WTC11 (cell line): ENCODE measurements around the gene OR52E5. TPM values are rescaled to one million over a fixed set of nuclear protein-coding genes. Genes with fewer than 3 reads are reported as not detected.

ENCODE experiments used
- ATAC-seq: fragments of 200-7000 bp; cut with Tn5 transposase; 2 replicates; pipeline ENCODE4 v1.10.0; 2021; ENCODE audit warnings: mild to moderate bottlenecking, moderate library complexity
- CTCF ChIA-PET: fragments of 300-600 bp; sonication (Branson Sonifier 250); formaldehyde crosslinking; loops from one replicate; lab custom pipeline; 2021; ENCODE audit warnings: antibody characterized with exemption; lab: Charles Lee
- POLR2A ChIA-PET: fragments of 350-600 bp; sonication (Branson Sonifier 250); formaldehyde crosslinking; loops from one replicate; lab custom pipeline; 2021; ENCODE audit warnings: antibody characterized with exemption; lab: Charles Lee
- DNase-seq: peaks from one replicate; pipeline ENCODE4 v3.0.0; 2021; ENCODE audit warnings: low spot score
- H3K27ac Mint-ChIP-seq: 2 replicates; pipeline ENCODE4 v1.8.0; 2021; ENCODE audit warnings: mixed read lengths
- H3K27me3 Mint-ChIP-seq: 2 replicates; pipeline ENCODE4 v1.8.0; 2021; ENCODE audit warnings: low read depth, mild to moderate bottlenecking, moderate library complexity, mixed read lengths
- H3K36me3 Mint-ChIP-seq: 2 replicates; pipeline ENCODE4 v1.8.0; 2021; ENCODE audit warnings: mixed read lengths
- H3K4me1 Mint-ChIP-seq: 2 replicates; pipeline ENCODE4 v1.8.0; 2022; ENCODE audit warnings: mixed read lengths
- H3K4me3 Mint-ChIP-seq: 2 replicates; pipeline ENCODE4 v1.8.0; 2021; ENCODE audit warnings: mild to moderate bottlenecking, moderate library complexity, mixed read lengths
- H3K9me3 Mint-ChIP-seq: 2 replicates; pipeline ENCODE4 v1.8.0; 2021; ENCODE audit warnings: mixed read lengths
- CREB1 ChIP-seq: sonication (generic); formaldehyde crosslinking; IDR thresholded peaks from 2 replicates; pipeline ENCODE4 v1.8.0; 2023; ENCODE audit warnings: mild to moderate bottlenecking, missing genetic modification reagents
- EMX1 ChIP-seq: fragments of 250-450 bp; sonication (Bioruptor Pico); IDR thresholded peaks from 2 replicates; pipeline ENCODE4 v1.8.0; 2021; ENCODE audit warnings: mild to moderate bottlenecking
- ESRRA ChIP-seq: sonication (generic); formaldehyde crosslinking; IDR thresholded peaks from 2 replicates; pipeline ENCODE4 v1.8.1; 2022; ENCODE audit warnings: mild to moderate bottlenecking, missing genetic modification reagents, borderline replicate concordance
- ETV6 ChIP-seq: sonication (generic); formaldehyde crosslinking; IDR thresholded peaks from 2 replicates; pipeline ENCODE4 v1.8.1; 2022; ENCODE audit warnings: mild to moderate bottlenecking, missing genetic modification reagents
- FOXJ3 ChIP-seq: sonication (generic); formaldehyde crosslinking; IDR thresholded peaks from 2 replicates; pipeline ENCODE4 v1.9.0; 2021; ENCODE audit warnings: missing genetic modification reagents, mild to moderate bottlenecking, borderline replicate concordance
- FOXK1 ChIP-seq: sonication (generic); formaldehyde crosslinking; IDR thresholded peaks from 2 replicates; pipeline ENCODE4 v1.8.0; 2022; ENCODE audit warnings: mild to moderate bottlenecking, moderate library complexity, missing genetic modification reagents
- FOXP1 ChIP-seq: sonication (generic); formaldehyde crosslinking; IDR thresholded peaks from 2 replicates; pipeline ENCODE4 v1.8.0; 2022; ENCODE audit warnings: missing genetic modification reagents, mild to moderate bottlenecking, moderate library complexity, borderline replicate concordance
- GRHL2 ChIP-seq: fragments of 250-450 bp; sonication (Bioruptor Pico); IDR thresholded peaks from 2 replicates; pipeline ENCODE4 v1.8.0; 2022; ENCODE audit warnings: mild to moderate bottlenecking, moderate library complexity; ENCODE audit not compliant: insufficient replicate concordance, severe bottlenecking
- GTF2I ChIP-seq: fragments of 250-450 bp; sonication (Bioruptor Pico); conservative IDR thresholded peaks from 2 replicates; pipeline ENCODE4 v1.4.0; 2021; ENCODE audit warnings: mild to moderate bottlenecking
- MXD4 ChIP-seq: fragments of 250-450 bp; sonication (Bioruptor Pico); IDR thresholded peaks from 2 replicates; pipeline ENCODE4 v1.8.0; 2021; ENCODE audit warnings: mild to moderate bottlenecking, moderate library complexity, borderline replicate concordance
- NFE2L1 ChIP-seq: sonication (generic); formaldehyde crosslinking; IDR thresholded peaks from 2 replicates; pipeline ENCODE4 v1.8.1; 2023; ENCODE audit warnings: missing genetic modification reagents
- NFYB ChIP-seq: sonication (generic); formaldehyde crosslinking; conservative IDR thresholded peaks from 2 replicates; pipeline ENCODE4 v1.8.0; 2022; ENCODE audit warnings: low read depth, missing genetic modification reagents
- NR1H2 ChIP-seq: sonication (generic); formaldehyde crosslinking; IDR thresholded peaks from 2 replicates; pipeline ENCODE4 v1.9.0; 2021; ENCODE audit warnings: mild to moderate bottlenecking, moderate library complexity, missing genetic modification reagents
- ZNF138 ChIP-seq: sonication (generic); formaldehyde crosslinking; conservative IDR thresholded peaks from 2 replicates; pipeline ENCODE4 v1.8.1; 2022; ENCODE audit warnings: mild to moderate bottlenecking, moderate library complexity, missing genetic modification reagents
- ZNF396 ChIP-seq: fragments of 250-450 bp; sonication (Bioruptor Pico); IDR thresholded peaks from 2 replicates; pipeline ENCODE4 v1.8.0; 2021; ENCODE audit warnings: mild to moderate bottlenecking, moderate library complexity, borderline replicate concordance
- ZNF416 ChIP-seq: fragments of 250-450 bp; sonication (Bioruptor Pico); IDR thresholded peaks from 2 replicates; pipeline ENCODE4 v1.9.0; 2021; ENCODE audit warnings: mild to moderate bottlenecking, inconsistent platforms
- ZNF671 ChIP-seq: fragments of 250-450 bp; sonication (Bioruptor Pico); IDR thresholded peaks from 2 replicates; pipeline ENCODE4 v1.8.0; 2021; ENCODE audit warnings: mild to moderate bottlenecking
- total RNA-seq: library from RNA; stranded (reverse); gene quantifications from 3 replicates; pipeline ENCODE4 v1.2.3, GENCODE V29; 2021
- TF ChIP-seq, protein P1 (sequence below): sonication (generic); formaldehyde crosslinking; IDR thresholded peaks from 2 replicates; pipeline ENCODE4 v1.8.1; 2023; ENCODE audit warnings: mild to moderate bottlenecking, missing genetic modification reagents, moderate library complexity
- TF ChIP-seq, protein P2 (sequence below): fragments of 250-450 bp; sonication (Bioruptor Pico); IDR thresholded peaks from 2 replicates; pipeline ENCODE4 v1.9.0; 2021; ENCODE audit warnings: mild to moderate bottlenecking
- TF ChIP-seq, protein P3 (sequence below): sonication (generic); formaldehyde crosslinking; IDR thresholded peaks from 2 replicates; pipeline ENCODE4 v1.8.1; 2023; ENCODE audit warnings: mild to moderate bottlenecking, missing genetic modification reagents, moderate library complexity
- TF ChIP-seq, protein P4 (sequence below): fragments of 250-450 bp; sonication (Bioruptor Pico); IDR thresholded peaks from 2 replicates; pipeline ENCODE4 v1.8.0; 2021; ENCODE audit warnings: mild to moderate bottlenecking
- TF ChIP-seq, protein P5 (sequence below): sonication (generic); formaldehyde crosslinking; IDR thresholded peaks from 2 replicates; pipeline ENCODE4 v1.8.1; 2022; ENCODE audit warnings: mild to moderate bottlenecking, moderate library complexity, missing genetic modification reagents

OR52E5 gene
- total RNA-seq, 1 experiment from 2014 or later = not detected

DNA sequence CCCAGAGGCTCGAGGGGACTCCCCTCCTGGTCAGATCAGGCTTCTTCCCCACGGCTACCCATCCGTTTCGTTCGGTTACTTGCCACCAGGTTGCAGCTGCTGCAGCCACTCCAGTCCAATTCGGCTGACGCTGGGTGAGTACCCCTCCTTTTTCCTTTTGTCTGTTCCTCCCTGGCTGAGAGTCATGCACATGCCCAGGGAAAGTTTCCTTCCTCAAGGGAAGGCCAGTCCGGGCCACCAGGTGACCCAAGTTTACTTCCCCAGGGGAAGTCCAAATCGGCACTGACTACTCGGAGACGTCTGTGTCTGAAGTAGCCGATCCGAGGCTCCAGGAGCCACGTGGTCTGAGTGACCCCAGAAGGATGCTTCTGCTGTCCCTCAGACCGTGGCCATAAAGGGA lies 35.8 kb downstream of the OR52E5 start (continued):
- no peak for TF ChIP-seq FOXP1 (CRISPR knock-in tag)
- no peak for TF ChIP-seq NFE2L1 (CRISPR knock-in tag)
- TF ChIP-seq GRHL2 (CRISPR knock-in tag) = no peak
- no peak for TF ChIP-seq GTF2I (CRISPR knock-in tag)
- no peak for TF ChIP-seq ZNF396 (CRISPR knock-in tag)
- no peak for TF ChIP-seq ZNF138 (CRISPR knock-in tag)
- TF ChIP-seq, all 79 proteins: peak for 0

DNA sequence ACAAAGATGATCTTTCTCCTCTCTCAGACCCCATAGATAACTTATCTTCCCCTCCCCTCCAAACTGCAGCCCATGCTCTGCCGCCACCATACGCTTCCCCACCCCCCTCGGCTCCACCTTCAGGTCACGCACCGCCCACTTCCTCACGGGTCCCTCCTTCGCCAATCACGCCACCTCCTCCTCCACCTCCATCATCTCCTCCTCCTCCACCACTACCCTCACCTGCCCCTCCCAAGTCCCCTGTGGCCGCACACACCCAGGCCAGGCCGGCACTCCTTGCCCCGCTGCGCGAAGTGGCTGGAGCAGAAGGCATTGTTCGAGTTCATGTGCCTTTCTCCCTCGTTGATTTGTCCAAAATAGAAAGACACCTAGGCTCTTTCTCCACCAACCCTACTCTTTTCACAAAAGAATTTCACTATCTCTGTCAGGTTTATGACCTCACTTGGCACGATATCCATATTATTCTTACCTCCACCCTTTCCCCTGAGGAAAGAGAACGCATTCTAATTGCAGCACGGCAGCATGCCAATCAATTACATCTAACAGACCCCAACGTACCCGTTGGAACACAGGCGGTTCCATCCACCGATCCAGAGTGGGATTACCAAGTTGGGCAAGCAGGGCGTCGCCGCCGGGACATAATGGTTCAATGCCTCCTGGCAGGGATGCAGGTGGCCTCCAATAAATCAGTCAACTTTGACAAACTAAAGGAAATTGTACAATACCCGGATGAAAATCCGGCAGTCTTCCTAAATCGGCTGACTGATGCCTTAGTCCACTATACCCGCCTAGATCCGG lies 36.8 kb downstream of the OR52E5 start:
- Mint-ChIP-seq H3K27ac (no peak overlapping the region), H3K9me3 (peaks cover 65% of the 10 kb centered on the region), H3K27me3 (peaks cover 17% of the 10 kb centered on the region), H3K4me3 (no peak overlapping the region), H3K36me3 (peaks cover 26% of the 10 kb centered on the region), H3K4me1 (no peaks in the 10 kb centered on the region)
- ChIA-PET POLR2A (no interaction called here), CTCF (no interaction called here)
- no peak for ATAC-seq
- DNase-seq = no peak
- no peak for TF ChIP-seq ZNF416 (CRISPR knock-in tag)
- no peak for TF ChIP-seq ESRRA (CRISPR knock-in tag)
- TF ChIP-seq, protein P1, sequence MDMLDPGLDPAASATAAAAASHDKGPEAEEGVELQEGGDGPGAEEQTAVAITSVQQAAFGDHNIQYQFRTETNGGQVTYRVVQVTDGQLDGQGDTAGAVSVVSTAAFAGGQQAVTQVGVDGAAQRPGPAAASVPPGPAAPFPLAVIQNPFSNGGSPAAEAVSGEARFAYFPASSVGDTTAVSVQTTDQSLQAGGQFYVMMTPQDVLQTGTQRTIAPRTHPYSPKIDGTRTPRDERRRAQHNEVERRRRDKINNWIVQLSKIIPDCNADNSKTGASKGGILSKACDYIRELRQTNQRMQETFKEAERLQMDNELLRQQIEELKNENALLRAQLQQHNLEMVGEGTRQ (CRISPR knock-in tag) = no peak
- TF ChIP-seq GRHL2 (CRISPR knock-in tag) = no peak
- TF ChIP-seq FOXK1 (CRISPR knock-in tag) = no peak
- no peak for TF ChIP-seq ETV6 (CRISPR knock-in tag)

DNA sequence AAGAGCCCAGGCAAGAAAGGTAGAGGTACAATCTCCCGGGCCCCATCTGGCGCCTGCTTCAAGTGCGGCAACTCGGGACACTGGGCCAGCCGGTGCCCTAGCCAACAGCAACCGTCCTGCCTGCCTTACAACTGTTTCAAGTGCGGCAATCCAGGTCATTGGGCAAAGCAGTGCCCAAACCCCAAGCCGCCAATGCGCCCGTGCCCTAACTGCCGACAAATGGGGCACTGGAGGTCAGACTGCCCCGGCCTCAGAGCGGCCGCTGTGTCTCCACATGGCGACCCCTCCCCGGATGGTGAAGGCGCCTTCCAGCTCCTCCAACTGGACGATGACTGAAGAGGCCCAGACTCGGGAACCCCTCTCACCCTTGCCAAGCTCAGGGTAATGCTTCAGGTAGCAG lies 37.6 kb downstream of the OR52E5 start:
- ATAC-seq = no peak
- ChIA-PET CTCF (no interaction called here), POLR2A (no interaction called here)
- no peaks in the 10 kb centered on the region for H3K4me1 Mint-ChIP-seq
- no peak overlapping the region for H3K27ac Mint-ChIP-seq
- H3K27me3 Mint-ChIP-seq = peaks cover 19% of the 10 kb centered on the region
- no peak for DNase-seq
- TF ChIP-seq, protein P2, sequence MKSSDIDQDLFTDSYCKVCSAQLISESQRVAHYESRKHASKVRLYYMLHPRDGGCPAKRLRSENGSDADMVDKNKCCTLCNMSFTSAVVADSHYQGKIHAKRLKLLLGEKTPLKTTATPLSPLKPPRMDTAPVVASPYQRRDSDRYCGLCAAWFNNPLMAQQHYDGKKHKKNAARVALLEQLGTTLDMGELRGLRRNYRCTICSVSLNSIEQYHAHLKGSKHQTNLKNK = no peak
- no peak for TF ChIP-seq NFYB (CRISPR knock-in tag)
- TF ChIP-seq, protein P3, sequence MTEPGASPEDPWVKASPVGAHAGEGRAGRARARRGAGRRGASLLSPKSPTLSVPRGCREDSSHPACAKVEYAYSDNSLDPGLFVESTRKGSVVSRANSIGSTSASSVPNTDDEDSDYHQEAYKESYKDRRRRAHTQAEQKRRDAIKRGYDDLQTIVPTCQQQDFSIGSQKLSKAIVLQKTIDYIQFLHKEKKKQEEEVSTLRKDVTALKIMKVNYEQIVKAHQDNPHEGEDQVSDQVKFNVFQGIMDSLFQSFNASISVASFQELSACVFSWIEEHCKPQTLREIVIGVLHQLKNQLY (CRISPR knock-in tag) = no peak
- TF ChIP-seq, protein P4, sequence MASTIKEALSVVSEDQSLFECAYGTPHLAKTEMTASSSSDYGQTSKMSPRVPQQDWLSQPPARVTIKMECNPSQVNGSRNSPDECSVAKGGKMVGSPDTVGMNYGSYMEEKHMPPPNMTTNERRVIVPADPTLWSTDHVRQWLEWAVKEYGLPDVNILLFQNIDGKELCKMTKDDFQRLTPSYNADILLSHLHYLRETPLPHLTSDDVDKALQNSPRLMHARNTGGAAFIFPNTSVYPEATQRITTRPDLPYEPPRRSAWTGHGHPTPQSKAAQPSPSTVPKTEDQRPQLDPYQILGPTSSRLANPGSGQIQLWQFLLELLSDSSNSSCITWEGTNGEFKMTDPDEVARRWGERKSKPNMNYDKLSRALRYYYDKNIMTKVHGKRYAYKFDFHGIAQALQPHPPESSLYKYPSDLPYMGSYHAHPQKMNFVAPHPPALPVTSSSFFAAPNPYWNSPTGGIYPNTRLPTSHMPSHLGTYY (CRISPR knock-in tag) = no peak
- no peak for TF ChIP-seq NR1H2 (CRISPR knock-in tag)
- TF ChIP-seq CREB1 (CRISPR knock-in tag) = no peak
- no peak for TF ChIP-seq MXD4 (CRISPR knock-in tag)
- no peak for TF ChIP-seq FOXJ3 (CRISPR knock-in tag)
- TF ChIP-seq, protein P5, sequence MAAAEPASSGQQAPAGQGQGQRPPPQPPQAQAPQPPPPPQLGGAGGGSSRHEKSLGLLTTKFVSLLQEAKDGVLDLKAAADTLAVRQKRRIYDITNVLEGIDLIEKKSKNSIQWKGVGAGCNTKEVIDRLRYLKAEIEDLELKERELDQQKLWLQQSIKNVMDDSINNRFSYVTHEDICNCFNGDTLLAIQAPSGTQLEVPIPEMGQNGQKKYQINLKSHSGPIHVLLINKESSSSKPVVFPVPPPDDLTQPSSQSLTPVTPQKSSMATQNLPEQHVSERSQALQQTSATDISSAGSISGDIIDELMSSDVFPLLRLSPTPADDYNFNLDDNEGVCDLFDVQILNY (CRISPR knock-in tag) = no peak
- TF ChIP-seq, protein P1 (CRISPR knock-in tag) = no peak
- no peak for TF ChIP-seq ZNF671 (CRISPR knock-in tag)
- TF ChIP-seq EMX1 (CRISPR knock-in tag) = no peak
- H3K36me3 Mint-ChIP-seq = peaks cover 26% of the 10 kb centered on the region
- H3K9me3 Mint-ChIP-seq = peaks cover 61% of the 10 kb centered on the region
- H3K4me3 Mint-ChIP-seq = no peak overlapping the region
